Right kidney (tissue), 1 donor: ENCODE data around the gene APLF.
"Not testable (repeated sequence)": the region's sequence is repeated elsewhere in the genome, so short reads cannot be mapped to it uniquely, and the experiment has no call there.

Source experiments
- DNase-seq: peaks from one replicate; pipeline ENCODE4 v3.0.0-alpha.2; 2016

APLF gene

DNA sequence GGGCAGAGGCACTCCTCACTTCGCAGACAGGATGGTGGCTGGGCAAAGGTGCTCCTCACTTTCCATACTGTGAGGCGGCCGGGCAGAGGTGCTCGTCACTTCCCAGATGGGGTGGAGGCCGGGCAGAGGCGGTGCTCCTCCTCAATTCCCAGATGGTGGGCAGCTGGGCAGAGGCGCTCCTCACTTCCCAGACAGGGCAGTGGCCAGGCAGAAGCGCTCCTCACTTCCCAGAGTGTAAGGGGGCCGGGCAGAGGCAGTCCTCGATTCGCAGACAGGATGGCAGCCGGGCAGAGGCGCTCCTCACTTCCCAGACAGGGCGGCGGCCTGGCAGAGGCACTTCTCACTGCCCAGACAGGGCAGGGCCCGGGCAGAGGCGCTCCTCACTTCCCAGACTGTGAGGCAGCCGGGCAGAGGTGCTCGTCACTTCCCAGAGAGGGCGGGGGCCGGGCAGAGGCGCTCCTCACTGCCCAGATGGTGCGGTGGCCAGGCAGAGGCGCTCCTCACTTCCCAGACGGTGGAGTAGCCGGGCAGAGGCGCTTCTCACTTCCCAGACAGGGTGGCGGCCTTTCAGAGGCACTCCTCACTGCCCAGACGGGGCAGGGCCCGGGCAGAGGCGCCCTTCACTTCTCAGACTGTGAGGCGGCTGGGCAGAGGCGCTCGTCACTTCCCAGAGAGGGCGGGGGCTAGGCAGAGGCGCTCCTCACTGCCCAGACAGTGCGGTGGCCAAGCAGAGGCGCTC lies 60.1 kb downstream of the APLF start:
- DNase-seq, result not testable (repeated sequence)

DNA sequence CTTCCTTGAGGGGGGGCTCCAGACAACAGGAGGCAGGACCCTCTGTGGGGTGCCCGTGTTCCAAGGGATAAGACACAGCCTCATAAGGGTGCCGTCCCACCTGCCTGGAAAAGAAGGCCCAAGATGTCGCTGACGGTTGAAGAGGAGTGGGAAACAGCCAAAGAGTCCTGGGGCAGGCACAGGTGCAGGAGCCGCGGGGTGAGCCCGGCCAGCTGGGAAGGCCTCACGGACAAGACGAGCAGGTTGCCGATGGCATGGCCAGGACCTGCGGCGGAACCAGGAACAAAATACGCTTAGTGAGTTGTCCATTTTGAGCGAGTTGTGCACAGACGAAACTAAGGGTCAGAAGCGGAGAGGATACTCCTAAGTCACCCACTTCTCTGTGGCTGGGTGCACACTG lies 61.8 kb downstream of the APLF start:
- DNase-seq, result not testable (repeated sequence)

DNA sequence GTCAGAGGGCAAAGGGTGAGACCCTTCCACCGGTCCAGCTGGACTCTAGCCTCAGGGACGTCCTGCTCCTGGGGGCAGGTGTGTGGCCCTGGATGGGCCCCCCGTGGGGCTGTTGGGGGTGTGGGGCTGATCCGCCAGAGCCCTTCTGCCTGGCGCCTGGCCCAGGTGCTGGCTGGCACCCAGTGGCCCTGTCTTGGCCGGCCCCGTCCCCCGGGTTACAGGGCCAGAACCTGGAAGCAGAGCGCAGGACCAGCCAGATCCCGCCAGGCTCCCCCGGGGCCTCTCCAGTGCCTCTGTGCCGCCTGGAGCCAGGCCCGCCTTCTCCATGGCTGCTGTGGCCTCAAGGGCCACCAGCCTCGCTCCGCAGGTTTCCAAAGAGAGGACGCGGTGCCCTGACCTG lies 62.3 kb downstream of the APLF start:
- not testable (repeated sequence) for DNase-seq

DNA sequence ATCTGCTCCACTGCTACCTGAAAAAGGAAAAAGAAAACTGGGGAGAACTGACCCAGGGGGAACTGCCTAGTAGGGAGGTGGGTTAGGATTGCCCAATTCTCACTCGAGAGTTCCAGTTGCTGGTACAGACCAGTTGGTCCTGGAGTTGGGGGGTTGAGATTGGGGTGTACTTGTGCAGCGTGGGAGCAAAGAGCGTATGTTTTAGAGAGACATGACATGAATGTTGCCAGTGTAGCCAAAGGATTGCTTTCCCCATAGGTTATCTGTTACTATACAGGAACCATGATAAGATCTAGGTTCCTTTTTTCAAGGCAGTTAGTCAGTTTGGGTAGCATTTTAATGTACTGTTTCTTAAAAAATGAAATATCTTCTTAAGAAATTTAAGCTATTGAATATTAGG lies 68.6 kb downstream of the APLF start:
- DNase-seq, result no peak

DNA sequence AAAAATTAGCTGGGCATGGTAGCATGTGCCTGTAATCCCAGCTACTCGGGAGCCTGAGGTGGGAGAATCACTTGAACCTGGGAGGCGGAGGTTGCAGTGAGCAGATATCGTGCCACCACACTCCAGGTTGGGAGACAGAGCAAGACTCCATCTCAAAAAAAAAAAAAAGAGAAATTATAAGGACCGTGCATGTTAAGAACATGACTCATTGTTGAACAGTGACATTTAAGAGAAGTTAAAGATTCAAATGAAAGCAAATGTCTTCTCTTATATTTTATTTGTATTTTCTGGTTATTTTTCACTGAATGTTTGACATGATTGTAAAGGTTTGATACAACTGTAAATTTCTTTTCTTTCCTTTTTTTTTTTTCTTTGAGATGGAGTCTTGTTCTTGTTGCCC lies 69.6 kb downstream of the APLF start:
- DNase-seq, result no peak

DNA sequence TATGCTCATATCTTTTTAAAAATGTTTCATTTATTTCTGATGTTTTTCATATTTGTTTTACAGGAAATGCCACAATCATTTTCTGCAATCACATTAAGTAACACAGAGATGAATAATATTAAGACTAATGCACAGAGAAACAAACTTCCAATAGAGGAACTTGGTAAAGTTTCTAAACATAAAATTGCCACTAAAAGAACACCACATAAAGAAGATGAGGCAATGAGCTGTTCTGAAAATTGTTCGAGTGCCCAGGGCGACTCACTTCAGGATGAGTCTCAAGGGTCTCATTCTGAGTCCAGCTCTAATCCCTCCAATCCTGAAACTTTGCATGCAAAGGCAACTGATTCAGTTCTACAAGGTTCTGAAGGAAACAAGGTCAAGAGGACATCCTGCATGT lies 70.4 kb downstream of the APLF start:
- no peak for DNase-seq

DNA sequence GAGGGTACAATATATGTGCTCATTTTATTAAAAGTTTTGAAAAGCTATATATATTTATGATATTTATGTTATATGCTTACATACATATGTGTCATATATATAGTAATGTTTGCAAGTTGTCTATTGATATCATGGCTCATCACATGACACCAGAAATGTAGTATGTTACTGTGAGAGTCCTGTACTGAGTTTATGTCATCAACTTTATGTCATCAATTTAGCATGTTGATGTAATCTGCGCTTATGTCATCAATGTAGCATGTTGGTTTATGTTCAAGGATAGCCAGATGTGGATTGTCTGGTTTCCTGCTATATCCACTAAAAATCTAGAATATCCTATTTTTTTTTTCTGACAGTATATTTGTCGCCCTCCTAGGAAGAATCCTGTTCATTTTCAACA lies 77.4 kb downstream of the APLF start:
- DNase-seq, result no peak

DNA sequence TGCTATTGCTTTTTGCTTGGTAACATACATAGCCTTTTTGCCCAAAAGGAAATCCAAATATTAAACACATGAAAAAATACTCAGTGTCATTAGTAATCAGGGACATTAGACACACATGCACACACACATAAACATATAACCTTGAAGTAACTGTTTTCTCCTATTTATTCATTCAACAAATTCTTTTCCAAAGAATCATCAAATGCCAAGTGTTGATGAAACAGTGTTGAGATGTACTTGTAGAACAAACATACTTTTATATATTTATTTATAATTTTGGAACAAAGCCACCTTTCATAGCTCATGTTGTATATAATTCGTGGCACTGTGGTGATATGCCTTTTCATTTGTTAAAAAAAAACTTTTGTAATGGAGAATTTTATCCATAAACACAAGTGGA lies 81.0 kb downstream of the APLF start:
- no peak for DNase-seq

DNA sequence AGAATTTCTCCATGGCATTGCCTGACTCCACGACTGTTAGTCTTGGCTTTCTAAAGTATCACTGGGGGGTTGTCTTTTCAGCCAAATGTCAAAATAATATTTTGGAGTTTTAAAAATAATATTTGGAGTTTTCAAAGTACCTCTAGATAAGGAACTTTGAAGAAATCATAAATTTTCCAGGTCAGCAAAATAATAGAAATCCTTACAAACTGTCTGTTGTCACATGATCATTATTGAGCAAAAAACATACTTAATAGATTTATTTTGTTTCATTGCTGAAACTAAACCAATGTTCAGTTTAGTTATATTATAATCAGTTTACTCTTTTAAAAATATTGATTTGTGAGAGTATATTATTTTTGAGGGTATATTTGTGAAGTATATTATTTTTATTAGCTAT lies 85.7 kb downstream of the APLF start:
- DNase-seq, result no peak

DNA sequence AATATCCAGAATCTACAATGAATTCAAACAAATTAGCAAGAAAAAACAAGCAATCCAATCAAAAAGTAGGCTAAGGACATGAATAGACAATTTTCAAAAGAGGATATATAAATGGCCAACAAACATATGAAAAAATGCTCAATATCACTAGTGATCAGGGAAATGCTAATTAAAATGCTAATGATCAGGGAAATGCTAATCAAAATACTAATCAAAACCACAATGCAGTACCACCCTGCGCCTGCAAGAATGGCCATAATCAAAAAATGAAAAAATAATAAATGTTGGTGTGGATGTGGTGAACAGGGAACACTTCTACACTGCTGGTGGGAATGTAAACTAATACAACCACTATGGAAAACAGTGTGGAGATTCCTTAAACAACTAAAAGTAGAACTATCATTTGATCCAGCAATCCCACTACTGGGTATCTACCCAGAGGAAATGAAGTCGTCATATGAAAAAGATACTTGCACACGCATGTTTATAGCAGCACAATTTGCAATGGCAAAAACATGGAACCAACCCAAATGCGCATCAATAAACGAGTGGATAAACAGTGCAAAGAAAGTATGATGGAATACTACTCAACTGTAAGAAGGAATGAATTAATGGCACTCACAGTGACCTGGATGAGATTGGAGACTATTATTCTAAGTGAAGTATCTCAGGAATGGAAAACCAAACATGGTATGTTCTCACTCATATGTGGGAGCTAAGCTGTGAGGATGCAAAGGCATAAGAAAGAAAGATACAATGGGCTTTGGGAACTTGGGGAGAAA lies 88.2 kb downstream of the APLF start:
- DNase-seq, result not testable (repeated sequence)

DNA sequence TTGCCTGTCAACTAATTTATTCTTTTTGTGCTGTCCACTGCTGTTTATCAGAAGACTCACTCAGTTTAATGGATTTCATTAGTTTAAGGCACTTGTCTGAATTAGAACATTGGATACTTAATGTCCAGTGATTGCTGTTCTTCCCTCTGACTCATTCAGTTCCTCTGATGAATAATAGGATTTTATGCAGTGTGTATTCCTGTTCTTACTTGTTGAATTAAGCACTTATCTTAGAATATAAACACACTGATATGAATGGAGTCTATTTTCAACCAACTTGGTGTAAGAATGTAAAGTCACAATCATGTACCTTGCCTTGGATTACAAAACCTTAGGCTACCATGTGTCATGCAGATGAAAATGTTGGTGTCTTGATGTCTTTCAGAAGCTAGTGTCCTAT lies 89.0 kb downstream of the APLF start:
- DNase-seq, result no peak

DNA sequence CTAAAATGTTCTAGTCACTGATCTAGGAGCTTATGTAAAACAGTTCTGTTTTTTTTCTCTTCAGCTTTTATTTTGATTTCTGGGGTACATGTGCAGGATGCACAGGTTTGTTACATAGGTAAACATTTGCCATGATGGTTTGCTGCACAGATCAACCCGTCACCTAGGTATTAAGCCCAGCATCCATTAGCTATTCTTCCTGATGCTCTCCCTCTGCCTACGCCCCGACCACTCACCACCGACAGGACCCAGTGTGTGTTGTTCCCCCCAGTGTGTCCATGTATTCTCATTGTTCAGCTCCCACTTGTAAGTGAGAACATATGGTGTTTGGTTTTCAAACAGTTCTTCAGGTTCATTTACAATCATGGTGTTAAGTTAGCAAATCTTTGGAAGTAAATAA lies 91.2 kb downstream of the APLF start:
- DNase-seq, result no peak

DNA sequence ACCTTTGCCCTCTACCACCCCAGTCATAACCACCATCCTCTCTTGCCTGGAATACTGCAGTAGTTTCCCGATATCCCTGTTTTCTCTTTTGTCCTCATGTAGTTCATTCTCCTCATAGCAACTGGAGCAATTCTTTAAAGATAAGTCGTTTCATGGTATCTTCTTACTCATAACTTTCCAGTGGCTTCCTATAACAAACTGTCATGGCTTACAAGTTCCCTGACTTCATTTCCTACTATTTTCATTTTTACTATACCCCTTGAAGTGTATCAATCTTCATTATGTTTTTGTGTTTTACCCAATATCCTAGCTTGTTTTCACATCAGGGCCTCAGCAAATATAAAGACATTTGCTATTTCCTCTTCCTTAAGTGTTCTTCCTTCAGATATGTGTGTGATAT lies 92.3 kb downstream of the APLF start:
- DNase-seq, result no peak

DNA sequence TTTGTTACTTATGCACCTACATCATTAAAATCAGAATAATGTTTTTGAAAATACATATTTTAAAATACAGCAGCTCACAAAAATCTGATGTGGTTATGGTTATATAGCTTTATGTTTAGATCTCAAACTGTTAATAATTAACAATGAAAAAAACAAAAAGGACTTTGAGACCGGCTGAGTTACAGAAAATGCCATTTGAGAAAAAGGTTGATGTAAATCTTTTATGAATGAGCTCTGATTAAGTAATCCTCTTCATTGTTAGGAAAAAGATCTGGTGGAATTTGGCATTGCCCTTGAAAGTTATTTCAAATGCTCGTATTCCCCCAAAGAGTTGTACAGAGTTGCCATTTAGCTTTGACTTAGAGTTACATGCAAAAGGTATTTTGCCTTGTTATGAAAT lies 93.2 kb downstream of the APLF start:
- DNase-seq, result no peak

DNA sequence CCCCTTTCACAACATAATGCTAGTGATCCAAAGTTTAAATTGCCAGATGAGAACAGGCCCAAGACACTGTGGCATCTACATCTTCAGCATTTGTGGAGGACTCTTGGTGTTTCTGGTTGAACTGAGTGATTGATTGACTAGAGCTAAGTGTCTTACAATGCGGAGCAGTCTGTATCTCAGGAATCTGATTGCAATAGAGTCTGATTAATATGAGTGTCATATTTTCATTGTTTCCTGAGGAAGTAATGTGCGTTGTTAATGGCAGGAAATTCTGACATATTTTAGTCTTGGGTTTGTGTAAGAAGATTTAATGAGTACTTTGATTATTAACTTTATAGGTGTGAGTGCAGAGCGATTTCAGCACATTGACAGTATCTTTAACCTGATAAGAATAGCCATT lies 94.0 kb downstream of the APLF start:
- DNase-seq, result no peak

DNA sequence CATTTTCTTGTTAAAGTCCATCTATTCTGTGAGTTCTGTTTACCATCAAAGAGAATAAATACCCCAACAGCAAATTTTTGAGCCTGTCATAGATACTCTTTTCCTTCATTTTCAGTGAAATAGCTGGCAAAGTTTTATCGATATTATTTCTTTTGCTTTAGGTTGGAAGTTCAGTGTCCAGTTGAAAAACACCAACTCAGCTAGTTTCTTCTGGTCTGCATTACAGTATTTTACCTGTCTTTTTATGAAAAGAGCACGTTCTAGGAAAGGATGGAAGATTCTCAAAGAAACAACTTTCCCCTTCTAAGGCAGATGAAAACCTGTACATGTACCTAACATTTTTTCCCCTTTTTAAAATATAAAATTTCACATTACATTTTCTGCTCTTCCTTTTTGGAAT lies 95.5 kb downstream of the APLF start:
- no peak for DNase-seq

DNA sequence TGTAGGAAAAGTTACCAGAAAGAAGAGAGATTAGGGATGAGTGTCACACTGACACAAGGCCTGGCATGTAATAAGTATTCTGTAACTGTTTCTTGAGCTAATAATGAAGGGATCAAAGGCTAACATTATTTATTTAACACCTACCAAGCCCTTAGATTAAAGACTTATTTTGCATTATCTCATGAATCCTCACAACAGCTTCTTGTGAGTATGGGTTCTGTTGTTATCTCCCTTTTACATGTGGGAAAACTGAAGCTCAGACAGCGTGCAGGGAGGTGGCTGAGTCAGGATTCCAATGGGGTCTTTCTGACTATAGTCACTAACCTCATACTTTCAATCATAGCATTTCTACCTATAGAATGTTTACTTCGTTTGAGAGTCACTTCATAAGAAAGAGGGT lies 97.0 kb downstream of the APLF start:
- DNase-seq, result no peak

DNA sequence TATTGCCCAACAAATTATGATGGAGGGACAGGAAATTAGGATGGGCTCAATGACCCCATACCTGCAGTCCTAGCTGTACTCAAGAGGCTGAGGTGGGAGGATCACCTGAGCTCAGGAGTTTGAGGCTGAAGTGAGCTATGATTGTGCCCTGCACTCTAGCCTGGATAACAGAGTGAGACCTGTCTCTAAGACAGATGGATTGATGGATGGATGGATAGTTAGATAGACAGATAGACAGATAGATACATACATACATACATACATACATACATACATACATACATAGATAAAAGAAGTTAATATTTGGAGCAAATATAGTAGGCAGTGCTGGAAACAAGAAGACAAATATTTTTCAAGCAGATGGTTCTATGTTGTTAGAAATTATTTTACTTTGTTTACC lies 97.9 kb downstream of the APLF start:
- no peak for DNase-seq

DNA sequence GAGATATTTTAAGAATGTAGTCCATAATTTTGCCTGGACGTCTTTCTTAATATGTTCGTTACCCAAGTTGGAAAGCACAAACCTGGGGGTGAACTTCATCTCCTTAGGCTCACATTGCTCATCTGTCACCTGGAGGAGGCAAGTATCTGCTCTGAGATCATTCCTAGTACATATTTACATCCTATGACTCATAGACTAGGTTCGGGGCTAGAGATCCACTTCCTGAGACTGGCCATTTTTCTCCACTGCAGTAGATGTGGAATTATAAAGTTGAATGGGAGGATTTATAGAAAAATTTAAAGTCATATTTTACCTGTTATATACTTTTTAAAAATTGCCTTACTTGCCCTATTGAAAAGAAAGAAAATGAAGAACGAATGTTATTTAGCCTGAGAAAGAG lies 98.5 kb downstream of the APLF start:
- no peak for DNase-seq

DNA sequence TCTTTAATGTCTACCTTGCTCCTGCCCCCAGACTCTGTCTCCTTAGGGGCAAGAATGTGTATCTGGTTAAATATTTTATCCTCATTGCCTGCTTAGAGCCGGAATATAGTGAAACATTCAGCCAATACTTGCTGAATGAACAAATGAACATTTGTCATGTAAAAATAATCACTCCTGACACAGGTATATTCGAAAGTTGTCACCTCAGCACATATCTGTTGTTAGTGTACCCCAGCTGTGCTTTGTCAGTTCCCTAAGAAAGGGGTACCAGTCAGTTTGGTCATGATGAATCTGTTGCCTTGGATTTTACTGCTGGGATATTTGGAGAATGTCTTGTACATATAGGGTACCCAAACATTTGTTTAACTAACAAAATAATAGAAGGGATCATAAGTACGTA lies 99.0 kb downstream of the APLF start:
- no peak for DNase-seq

DNA sequence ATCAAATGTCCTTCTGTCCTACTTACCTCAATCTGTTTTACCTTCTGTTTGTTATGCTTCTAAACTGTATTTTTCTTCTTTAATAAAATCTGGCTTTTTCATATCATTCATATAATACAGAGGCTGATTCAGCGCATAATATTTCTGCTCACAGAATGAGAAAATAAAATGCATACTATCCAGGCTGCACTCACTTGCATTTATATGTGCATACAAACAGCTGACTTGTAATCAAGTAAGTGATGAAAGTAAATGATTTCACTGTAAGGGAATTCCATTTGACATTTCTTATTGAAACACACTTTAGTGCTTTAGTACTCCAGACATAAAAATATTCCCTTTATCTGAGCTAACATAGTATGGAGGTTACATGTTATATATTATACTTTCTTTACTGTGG lies 100.7 kb downstream of the APLF start:
- no peak for DNase-seq

DNA sequence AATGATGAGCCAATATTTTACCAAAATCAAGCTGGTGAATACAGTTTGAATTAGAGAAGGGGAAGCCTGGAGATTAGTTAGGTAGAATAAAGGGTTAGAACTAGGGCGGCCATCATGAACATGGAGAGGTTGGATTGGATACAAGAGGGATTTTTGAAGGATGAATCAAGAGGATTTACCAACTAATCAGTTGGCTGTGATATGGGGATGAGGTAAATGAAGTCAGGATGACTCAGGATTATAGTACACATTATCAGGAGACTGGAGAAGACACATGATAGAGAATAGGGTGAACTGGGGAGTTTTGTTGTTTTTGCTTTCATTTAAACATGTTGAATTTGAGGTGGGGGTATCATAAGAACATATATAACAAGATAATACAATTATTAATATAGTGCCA lies 102.2 kb downstream of the APLF start:
- DNase-seq, result no peak

DNA sequence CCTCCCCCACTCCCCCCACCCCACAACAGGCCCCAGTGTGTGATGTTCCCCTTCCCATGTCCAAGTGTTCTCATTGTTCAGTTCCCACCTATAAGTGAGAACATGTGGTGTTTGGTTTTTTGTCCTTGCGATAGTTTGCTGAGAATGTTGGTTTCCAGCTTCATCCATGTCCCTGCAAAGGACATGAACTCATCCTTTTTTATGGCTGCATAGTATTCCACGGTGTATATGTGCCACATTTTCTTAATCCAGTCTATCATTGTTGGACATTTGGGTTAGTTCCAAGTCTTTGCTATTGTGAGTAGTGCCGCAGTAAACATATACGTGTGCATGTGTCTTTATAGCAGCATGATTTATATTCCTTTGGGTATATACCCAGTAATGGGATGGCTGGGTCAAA lies 103.0 kb downstream of the APLF start:
- not testable (repeated sequence) for DNase-seq

DNA sequence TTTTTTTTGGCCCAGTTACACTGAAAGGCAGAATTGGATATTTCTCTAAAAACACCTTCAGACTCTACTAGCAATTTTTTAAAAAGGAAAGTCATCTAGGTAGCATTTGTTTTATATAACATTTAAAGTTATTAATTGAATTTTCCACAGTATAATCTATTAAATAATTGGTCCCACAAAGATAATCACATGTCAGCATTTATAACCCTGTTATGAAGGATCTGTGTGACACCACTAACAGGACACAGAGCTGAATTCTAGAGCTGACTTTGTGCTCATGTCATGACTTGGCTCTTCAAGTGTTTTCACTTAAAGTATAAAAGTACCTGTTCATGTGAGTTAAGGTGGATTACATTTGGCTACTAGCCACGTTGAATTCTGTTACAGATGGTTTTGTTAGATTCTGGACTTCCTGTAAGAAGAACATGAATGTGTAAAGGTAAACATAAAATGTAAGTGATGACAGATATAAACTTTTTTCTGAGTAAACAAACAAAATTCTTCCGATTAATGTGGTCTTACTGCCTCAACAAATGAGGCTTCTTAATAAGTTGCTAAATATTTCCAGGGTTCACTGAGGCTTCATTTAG lies 106.9 kb downstream of the APLF start:
- DNase-seq, result no peak
